ENCODE results near the gene SAG.
A peak's percentile ranks its signal among the peaks of the same experiment; 100 is the strongest.

Gene SAG

DNA sequence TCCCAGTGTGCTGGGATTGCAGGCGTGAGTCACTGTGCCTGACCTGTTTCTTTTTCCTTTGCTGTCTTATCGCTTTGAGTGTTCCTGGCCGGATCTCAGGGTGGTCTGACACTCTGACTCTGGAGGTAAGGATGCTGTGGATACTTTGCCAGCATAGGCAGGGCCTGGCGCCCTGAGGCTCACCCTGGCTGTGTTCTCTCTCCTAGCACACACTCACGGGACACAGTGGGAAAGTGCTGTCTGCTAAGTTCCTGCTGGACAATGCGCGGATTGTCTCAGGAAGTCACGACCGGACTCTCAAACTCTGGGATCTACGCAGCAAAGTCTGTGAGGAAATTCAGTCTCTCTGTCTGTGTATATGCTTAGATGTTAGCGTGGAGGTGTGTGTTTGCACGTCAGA, 18.0 kb upstream of the SAG start:
- no peak for DNase-seq

DNA sequence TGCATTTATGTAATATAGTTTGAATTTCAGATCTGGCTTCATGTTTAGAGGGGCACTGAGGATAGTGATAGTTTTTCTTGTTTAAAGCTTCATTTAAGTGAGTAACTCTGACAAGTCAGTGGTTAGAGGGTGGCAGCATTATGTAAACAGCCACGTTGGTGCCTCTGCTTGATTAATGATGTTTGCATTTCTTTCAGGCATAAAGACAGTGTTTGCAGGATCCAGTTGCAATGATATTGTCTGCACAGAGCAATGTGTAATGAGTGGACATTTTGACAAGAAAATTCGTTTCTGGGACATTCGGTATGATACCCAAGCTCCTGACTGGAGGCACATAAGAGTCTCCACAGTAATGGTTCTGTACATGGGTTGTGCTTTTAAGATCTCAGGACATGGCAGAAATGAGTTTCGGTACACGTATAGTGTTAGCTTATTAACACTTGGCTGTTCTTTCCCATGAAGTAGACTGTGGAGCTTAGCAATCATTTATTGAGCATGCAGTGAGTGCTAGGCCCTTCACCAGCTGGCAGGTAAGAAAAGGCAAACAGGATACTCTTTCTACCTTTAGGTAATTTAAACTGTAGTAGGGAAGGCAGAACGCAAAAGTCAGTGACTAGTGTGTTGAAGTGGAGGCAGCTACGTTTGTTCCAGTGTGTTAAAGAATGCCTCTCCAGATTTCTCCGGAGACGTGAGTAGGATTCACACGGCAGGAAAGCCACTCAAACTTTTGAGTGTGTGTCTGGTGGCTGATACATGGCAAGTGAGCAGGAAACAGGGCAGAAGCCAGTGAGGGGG, 17.4 kb upstream of the SAG start:
- no peak for DNase-seq

DNA sequence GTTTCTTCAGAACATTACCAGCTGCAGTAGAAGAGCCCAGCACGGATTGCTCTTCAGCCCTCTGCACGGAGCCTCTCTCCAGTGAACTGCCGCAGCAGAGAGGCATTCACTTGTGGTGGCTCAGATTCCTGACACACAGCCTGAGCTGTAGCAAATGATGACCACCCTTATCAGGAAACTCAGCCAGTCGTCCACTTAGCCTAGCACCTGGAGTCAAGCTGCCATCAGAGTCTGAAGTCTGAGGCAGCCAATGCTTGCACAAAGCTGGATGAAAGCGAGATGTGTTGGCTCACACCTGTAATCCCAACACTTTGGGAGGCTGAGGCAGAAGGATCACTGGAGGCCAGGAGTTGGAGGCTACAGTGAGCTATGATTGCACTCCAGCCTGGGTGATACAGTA, 11.7 kb upstream of the SAG start:
- no peak for DNase-seq

- no peak for DNase-seq
These were observed 10.5 kb upstream of the SAG start for GRCh38 chr2:233297076-233297475.

GRCh38 chr2:233300401-233300800, 7.2 kb upstream of the SAG start:
- DNase-seq: no peak

DNA sequence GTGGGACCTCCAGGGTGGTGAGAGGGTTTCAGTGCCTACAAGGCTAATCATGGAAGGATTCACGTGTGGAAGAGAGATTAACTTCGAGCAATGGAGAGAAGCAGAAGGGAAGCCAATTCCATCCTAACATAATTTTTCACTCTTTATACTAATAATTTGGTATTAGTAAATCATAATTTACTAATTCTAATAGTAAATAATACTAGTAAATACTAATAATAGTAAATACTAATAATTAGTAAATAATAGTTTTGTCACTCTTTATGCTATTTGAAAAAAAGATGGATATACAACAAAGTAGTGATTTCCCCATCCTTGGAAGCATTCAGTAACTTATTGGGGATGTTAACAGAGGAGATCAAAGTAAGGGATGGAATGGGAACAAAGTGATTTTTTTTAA, 6.4 kb upstream of the SAG start:
- DNase-seq: no peak

GRCh38 chr2:233301811-233302210, 5.8 kb upstream of the SAG start:
- no peak for DNase-seq

- no peak for DNase-seq
These were observed 4.4 kb upstream of the SAG start for GRCh38 chr2:233303252-233303651.

- no peak for DNase-seq
These were observed 3.8 kb downstream of the SAG start for GRCh38 chr2:233311241-233311926.

DNA sequence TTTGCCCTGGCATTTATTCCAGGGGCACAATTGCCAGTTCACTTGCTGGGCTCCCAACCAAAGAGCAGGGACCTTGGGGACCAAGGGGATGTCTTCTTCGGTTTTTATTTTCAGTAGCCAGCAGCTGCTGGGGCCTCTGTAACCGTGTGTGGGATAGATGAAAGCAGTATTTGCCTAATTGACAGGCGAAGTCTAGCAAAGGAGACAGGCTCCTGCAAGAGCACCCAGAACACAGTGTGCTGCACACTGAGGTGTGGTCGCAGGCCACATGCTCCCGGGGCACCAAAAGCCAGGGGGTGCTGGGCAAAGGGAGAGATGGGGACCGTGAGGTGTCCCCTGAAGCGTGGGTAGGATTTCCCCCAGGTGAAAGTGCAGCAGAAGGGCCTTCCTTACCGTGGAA, 5.3 kb downstream of the SAG start:
- DNase-seq: no peak

DNA sequence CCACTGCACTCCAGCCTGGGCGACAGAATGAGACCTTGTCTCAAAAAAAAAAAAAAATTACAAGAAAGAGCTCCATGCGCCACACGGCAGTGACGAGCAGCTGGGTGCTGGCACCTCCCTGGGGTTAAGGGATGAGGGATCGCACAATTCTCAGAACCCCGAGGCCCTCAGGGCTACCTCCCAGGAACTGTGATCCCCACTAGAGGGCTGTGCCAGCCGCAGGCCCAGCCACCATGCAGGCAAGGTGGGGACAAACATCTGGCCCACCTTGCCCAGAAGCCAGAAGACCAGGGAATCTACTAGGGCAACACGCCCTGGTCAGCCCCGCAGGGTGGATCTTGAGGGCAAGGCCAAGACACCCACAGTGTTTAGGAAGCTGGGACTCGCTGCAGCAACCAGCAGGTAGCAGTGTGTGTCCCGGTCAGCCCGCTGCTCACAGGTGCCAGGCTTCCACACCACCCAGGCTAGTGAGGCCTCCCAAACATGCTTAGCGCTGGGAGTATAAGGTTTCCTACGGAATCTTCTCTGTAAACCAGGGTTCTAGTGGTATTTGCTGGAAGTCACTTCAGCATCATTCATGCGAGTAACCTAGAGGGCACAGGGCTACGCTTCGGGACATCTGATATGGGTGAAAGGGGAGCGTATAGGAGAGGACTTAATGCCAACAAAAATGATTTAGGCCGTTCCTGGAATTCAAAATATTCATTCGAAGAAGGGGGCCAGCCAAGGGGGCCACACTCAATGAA, 6.7 kb downstream of the SAG start:
- DNase-seq: no peak

DNA sequence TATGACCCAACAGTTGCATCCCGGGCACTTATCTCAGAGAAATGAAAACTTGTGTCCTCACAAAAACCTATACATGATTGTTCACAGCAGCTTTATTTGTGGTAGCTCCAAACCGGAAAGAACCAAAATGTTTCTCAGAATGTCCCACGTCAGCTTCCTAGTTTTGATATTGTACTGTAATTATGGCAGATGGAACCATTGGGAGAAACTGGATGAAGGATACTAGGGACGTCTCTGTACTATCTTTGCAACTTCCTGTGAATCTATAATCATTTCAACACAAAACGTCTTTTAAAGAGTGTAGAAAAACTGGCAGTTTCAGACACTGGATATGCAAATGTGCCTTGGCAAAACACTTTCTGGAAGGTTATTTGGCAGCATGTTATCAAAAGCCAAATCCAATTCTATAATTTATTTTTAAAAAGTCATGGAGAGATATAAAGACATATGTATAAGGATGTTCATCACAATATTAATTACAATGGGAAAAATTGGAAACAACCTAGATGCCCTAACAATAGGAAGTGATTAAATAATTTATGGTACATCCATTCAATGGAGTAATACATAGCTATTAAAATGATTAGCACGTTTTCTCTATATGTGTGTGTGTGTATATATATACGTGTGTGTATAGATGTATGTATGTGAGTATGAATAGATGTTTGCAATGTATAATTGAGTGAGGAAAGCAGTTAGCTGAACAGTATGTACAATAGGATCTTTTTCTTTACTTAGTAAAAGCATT, 9.8 kb downstream of the SAG start:
- no peak for DNase-seq

GRCh38 chr2:233319256-233319655, 11.6 kb downstream of the SAG start:
- no peak for DNase-seq

GRCh38 chr2:233320470-233320869, 12.9 kb downstream of the SAG start:
- no peak for DNase-seq

- DNase-seq: no peak
These were observed 13.6 kb downstream of the SAG start for GRCh38 chr2:233321166-233321565.

DNA sequence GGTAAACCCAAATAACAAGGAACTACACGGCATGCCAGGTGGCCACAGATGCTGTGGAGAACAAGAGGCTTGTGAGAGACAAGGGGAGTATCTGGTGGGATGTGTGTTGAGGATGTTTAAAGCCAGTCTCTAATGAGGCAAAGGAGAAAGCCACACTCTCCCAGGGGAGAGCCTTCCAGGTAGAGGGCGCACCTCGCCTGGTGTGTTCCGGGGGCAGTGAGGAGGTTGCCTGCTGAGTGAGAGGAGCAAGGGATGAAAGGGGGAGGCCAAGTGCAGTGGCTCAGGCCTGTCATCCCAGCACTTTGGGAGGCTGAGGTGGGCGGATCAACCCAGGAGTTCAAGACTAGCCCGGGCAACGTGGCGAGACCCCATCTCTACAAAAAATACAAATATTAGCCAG, 16.2 kb downstream of the SAG start:
- no peak for DNase-seq

DNA sequence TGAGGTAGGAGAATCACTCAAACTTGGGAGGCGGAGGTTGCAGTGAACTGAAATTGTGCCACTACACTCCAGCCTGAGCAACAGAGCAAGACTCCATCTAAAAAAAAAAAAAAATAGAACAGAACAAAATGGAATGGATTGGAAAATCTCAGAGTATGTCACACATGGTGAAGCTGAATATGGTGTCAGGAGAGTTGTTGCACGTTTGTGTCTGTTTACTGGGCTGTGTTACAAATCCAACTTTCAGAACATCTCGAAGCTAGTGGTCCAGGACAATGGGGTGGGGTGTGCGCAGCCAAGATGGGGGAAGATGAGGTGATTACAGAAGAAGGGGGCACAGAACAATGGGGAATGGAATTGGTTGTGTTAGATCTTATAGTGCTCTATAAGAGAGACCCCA, 17.6 kb downstream of the SAG start:
- DNase-seq: no peak

DNA sequence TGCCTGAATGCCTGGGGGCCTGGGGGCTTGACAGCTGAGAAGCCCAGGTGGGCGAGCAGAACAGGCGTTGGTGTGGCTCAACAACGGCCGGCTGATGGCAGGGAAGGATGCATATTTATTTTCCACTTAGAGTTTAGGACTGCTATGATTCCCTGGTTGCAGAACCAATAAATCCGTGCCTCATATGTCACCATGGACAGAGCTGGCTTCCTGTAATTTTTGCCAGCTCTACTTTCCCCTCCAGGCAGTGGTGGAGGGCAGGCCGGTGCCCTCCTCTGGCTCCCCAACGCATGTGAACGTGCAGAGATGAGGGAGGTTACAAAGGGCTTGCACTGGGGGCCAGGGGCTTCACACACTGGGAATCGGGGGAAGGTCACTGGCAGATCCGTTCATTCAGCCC, 18.2 kb downstream of the SAG start:
- no peak for DNase-seq

DNA sequence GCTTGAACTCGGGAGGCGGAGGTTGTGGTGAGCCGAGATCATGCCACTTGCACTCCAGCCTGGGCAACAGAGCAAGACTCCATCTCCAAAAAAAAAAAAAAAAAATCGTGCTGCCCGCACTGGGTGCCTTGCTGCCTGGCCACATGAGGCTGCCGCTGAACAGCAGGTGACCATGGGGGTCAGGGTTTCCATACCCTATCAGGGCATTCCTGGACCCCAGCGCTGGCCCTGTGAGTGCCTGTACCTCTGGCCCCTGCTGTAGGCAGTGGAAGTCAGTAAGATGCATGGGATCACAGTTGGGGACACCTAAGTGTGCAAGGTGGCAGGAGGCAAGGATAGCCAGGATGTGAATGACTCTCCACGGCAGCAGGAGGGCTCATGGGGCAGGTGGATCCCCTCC, 18.9 kb downstream of the SAG start:
- no peak for DNase-seq

DNA sequence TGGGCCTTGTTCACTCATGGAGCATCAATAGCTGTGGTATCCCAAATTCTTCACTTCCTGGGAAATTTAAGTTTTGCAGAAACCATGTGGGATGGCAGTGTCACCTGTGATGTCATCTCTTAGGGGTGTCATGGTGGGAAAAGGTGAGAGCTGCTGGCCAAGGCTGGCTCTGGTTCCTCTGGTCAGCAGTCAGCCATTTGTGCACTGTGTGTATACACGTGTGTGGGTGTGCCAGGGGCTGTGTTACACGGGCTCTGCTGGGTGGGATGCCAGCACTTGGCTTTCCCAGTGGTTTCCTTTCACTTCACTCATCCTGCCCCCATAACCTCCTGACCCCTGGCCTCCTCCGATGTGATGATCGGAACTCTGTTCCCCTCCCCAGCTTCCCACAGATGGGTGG, 21.3 kb downstream of the SAG start:
- no peak for DNase-seq

- DNase-seq: no peak
These were observed 22.0 kb downstream of the SAG start for GRCh38 chr2:233329489-233330135.

GRCh38 chr2:233331536-233331935, 23.9 kb downstream of the SAG start:
- peak; percentile 82 for DNase-seq

GRCh38 chr2:233332125-233332524, 24.5 kb downstream of the SAG start:
- DNase-seq: no peak
